ENCODE results near the gene EEIG1. TPM values are rescaled to one million over a fixed set of nuclear protein-coding genes. Genes with fewer than 3 reads are reported as not detected.

EEIG1 gene
- total RNA-seq, 1 experiment from 2014 or later = 52.3 TPM

DNA sequence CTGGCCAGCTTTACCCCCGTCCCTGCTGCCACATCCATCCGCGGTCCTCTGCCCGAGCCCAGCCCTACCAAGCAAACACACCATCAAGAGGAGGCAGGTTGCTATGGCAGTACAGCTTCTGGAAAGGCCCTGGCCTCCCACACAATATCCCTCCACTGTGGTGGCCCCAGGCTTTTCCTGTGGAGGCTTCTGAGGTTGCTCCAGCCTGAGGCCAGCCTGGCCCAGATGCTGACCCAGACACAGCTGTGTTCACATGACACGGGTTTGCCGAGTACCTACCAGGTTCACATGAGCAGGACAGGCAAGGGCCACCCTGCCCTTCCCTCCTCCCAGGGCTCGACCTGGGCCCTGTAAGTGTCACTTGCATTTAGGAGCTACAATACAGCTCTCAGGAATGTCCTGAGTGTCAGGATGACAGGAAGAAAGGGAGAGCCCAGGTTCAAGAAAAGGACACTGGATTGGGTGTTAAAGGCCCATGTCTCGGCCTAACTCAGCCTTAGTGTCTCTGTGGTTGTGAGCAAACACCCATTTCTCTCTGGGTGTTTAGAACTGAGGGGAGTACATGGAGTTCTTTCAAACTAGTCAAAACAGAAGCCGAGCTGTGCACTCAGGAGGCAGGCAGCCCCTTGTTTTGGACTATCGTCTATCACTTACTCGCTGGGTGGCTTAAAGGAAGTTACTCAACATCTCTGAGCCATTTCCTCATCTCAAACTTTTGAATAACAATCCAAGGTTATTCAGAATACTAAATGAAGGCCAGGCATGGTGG lies 46.2 kb upstream of the EEIG1 start:
- Histone ChIP-seq H2AFZ (ENCODE audit: low read length) (no peak overlapping the region), H4K5ac (ENCODE audit: insufficient read length, low read depth, low read length) (no peak overlapping the region), H3T11ph (ENCODE audit: low read length) (no peak overlapping the region), H2BK5ac (ENCODE audit: insufficient read length, low read length) (no peak overlapping the region), H3K79me1 (ENCODE audit: insufficient read depth, low read depth, low read length, poor library complexity, severe bottlenecking) (no peaks in the 10 kb centered on the region), H3K79me2 (ENCODE audit: insufficient read depth, low read length) (no peaks in the 10 kb centered on the region), H3K9ac (ENCODE audit: extremely low read depth, insufficient read length, low read length) (no peak overlapping the region), H3K4ac (ENCODE audit: low read depth, low read length) (no peak overlapping the region), H3K4me1 (ENCODE audit: insufficient read depth, low read length) (no peaks in the 10 kb centered on the region), H3K56ac (ENCODE audit: insufficient read length, low read depth, low read length) (no peak overlapping the region), H3K4me2 (ENCODE audit: insufficient read depth, insufficient read length, low read length) (no peak overlapping the region), H3K27ac (ENCODE audit: insufficient read length, low read depth, low read length) (no peak overlapping the region), H3K18ac (ENCODE audit: insufficient read length, low read depth, low read length) (no peak overlapping the region), H2AK5ac (ENCODE audit: insufficient read length, low read length) (no peak overlapping the region), H4K8ac (replicated peaks; ENCODE audit: insufficient read length, low read depth, low read length) (no peak overlapping the region), H3K27me3 (ENCODE audit: insufficient read depth, low read length) (no peaks in the 10 kb centered on the region), H2BK12ac (ENCODE audit: insufficient read length, low read depth, low read length) (no peak overlapping the region), H3K23me2 (ENCODE audit: insufficient read length, low read depth, low read length, poor library complexity, severe bottlenecking) (no peaks in the 10 kb centered on the region), H2BK15ac (ENCODE audit: low read depth, low read length) (no peak overlapping the region), H3K9me3 (ENCODE audit: control insufficient read depth, low read depth, low read length) (no peaks in the 10 kb centered on the region), H3K23ac (ENCODE audit: insufficient read length, low read depth, low read length) (no peak overlapping the region), H4K20me1 (ENCODE audit: control insufficient read depth, insufficient read depth, insufficient read length) (no peaks in the 10 kb centered on the region), H2BK120ac (ENCODE audit: low read depth, low read length, poor library complexity, severe bottlenecking) (no peak overlapping the region), H2BK20ac (ENCODE audit: low read depth, low read length, poor library complexity, severe bottlenecking) (no peak overlapping the region), H4K91ac (ENCODE audit: insufficient read length, low read depth, low read length) (no peak overlapping the region), H3K14ac (ENCODE audit: insufficient read depth, low read length) (no peak overlapping the region)
- DNase-seq = no peak
- no peak overlapping the region for H3K4me3 Mint-ChIP-seq
- peaks cover 2% of the 10 kb centered on the region; the same call in 1 of the 2 replicates for H3K27me3 Mint-ChIP-seq (ENCODE audit: low read depth)
- no peaks in the 10 kb centered on the region for H3K9me3 Mint-ChIP-seq
- peak overlapping the region in 2 of 3 experiments; percentile 46 to 80; a peak in 2 of 7 replicates for H3K27ac Mint-ChIP-seq
- TF ChIP-seq, protein P1, sequence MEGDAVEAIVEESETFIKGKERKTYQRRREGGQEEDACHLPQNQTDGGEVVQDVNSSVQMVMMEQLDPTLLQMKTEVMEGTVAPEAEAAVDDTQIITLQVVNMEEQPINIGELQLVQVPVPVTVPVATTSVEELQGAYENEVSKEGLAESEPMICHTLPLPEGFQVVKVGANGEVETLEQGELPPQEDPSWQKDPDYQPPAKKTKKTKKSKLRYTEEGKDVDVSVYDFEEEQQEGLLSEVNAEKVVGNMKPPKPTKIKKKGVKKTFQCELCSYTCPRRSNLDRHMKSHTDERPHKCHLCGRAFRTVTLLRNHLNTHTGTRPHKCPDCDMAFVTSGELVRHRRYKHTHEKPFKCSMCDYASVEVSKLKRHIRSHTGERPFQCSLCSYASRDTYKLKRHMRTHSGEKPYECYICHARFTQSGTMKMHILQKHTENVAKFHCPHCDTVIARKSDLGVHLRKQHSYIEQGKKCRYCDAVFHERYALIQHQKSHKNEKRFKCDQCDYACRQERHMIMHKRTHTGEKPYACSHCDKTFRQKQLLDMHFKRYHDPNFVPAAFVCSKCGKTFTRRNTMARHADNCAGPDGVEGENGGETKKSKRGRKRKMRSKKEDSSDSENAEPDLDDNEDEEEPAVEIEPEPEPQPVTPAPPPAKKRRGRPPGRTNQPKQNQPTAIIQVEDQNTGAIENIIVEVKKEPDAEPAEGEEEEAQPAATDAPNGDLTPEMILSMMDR (conservative IDR thresholded peaks at IDR 0.05) = no peak
- peaks cover 2 to 3% of the 10 kb centered on the region in 2 experiments; a peak in 1 of 4 replicates for H3K4me1 Mint-ChIP-seq
- no peaks in the 10 kb centered on the region for H3K36me3 Mint-ChIP-seq (ENCODE audit: insufficient read depth in 1 of 3, low read depth in 3 of 3)
- no CpG with 5 or more reads among the region's 11 CpGs for WGBS (ENCODE audit: extremely low coverage, insufficient read length, low lambda C conversion rate)

All from H9 (cell line).